AG09319 (cell line): ENCODE results near the gene TMC2.

Experiments
- DNase-seq: peaks from one replicate; pipeline ENCODE4 v3.0.0-alpha.2; 2010; ENCODE audit warnings: low read depth; ENCODE audit errors: extremely low read depth
- CTCF ChIP-seq: IDR thresholded peaks from 2 replicates; pipeline ENCODE4 v1.5.1; 2011; ENCODE audit warnings: low read depth, mild to moderate bottlenecking, inconsistent platforms, low read length, moderate library complexity

The TMC2 gene

GRCh38 chr20:2653556-2654383 is 117.4 kb downstream of the TMC2 start:
- no peak for TF ChIP-seq CTCF
- DNase-seq = no peak

- no peak for TF ChIP-seq CTCF
- DNase-seq = no peak
These were observed 118.0 kb downstream of the TMC2 start for GRCh38 chr20:2654384-2654822.

GRCh38 chr20:2654831-2655230 is 118.5 kb downstream of the TMC2 start:
- no peak for TF ChIP-seq CTCF

GRCh38 chr20:2655331-2656116 is 119.2 kb downstream of the TMC2 start:
- no peak for TF ChIP-seq CTCF

More at GRCh38 chr20:2654831-2655230, 118.5 kb downstream of the TMC2 start:
- DNase-seq = no peak

GRCh38 chr20:2656471-2657117 is 120.2 kb downstream of the TMC2 start:
- TF ChIP-seq CTCF = no peak
- DNase-seq = no peak

More at GRCh38 chr20:2655331-2656116, 119.2 kb downstream of the TMC2 start:
- DNase-seq = no peak

GRCh38 chr20:2657241-2657640 is 120.9 kb downstream of the TMC2 start:
- no peak for DNase-seq
- TF ChIP-seq CTCF = no peak

GRCh38 chr20:2657674-2658073 is 121.3 kb downstream of the TMC2 start:
- DNase-seq = no peak

More at GRCh38 chr20:2657674-2658073, 121.3 kb downstream of the TMC2 start:
- no peak for TF ChIP-seq CTCF
